HEK293 (cell line): ENCODE results near the gene PARD6B.

Experiments
- CTCF ChIA-PET: fragments of 350-600 bp; formaldehyde crosslinking; extraction: SDS; loops from one replicate; lab custom pipeline; 2021; ENCODE audit warnings: antibody characterized with exemption; lab: Yijun Ruan, JAX
- POLR2A ChIA-PET: fragments of 300-600 bp; formaldehyde crosslinking; extraction: SDS; loops from one replicate; lab custom pipeline; 2020; ENCODE audit warnings: antibody characterized with exemption, inconsistent platforms; lab: Yijun Ruan, JAX
- H3K27ac ChIP-seq: fragments of 200-500 bp; sonication (Bioruptor generic); 2 replicates; pipeline ENCODE4 v1.5.1; 2014; ENCODE audit warnings: low read depth, low read length, control low read depth, inconsistent platforms; ENCODE audit errors: extremely low read depth
- H3K36me3 ChIP-seq, 2 experiments: fragments of 200-500 bp in 1 of 2; sonication (Bioruptor generic) in 1 of 2; 1 replicate in 1 of 2; 2 replicates in 1 of 2; pipeline ENCODE4 v1.5.1; 2014 to 2017; ENCODE audit warnings: inconsistent platforms in 2 of 2, low read length in 2 of 2; ENCODE audit not compliant: control insufficient read depth in 2 of 2, insufficient read depth in 1 of 2
- H3K4me1 ChIP-seq: fragments of 200-500 bp; sonication (Bioruptor generic); 2 replicates; pipeline ENCODE4 v1.5.1; 2014; ENCODE audit warnings: mild to moderate bottlenecking, low read length, inconsistent platforms; ENCODE audit not compliant: control insufficient read depth, insufficient read depth
- H3K4me3 ChIP-seq: 2 replicates; pipeline ENCODE4 v1.5.1; 2011; ENCODE audit warnings: low read depth, mild to moderate bottlenecking, control low read depth, low read length, moderate library complexity
- H3K9me3 ChIP-seq: fragments of 200-500 bp; sonication (Bioruptor generic); 2 replicates; pipeline ENCODE4 v1.5.1; 2014; ENCODE audit warnings: low read depth, low read length, inconsistent platforms; ENCODE audit not compliant: control insufficient read depth, insufficient read depth
- BCL11A ChIP-seq: fragments of 450-650 bp; formaldehyde crosslinking; IDR thresholded peaks from 2 replicates; pipeline ENCODE4 v1.5.1; 2016; ENCODE audit warnings: low read depth, missing biosample characterization, missing genetic modification characterization
- EGR2 ChIP-seq: fragments of 450-650 bp; formaldehyde crosslinking; IDR thresholded peaks from 2 replicates; pipeline ENCODE4 v1.5.1; 2016; ENCODE audit warnings: low read depth, missing biosample characterization, missing genetic modification characterization
- PRDM1 ChIP-seq: fragments of 450-650 bp; formaldehyde crosslinking; IDR thresholded peaks from 2 replicates; pipeline ENCODE4; 2016; ENCODE audit warnings: missing biosample characterization, missing genetic modification characterization
- YY2 ChIP-seq: fragments of 450-650 bp; formaldehyde crosslinking; IDR thresholded peaks from 2 replicates; pipeline ENCODE4 v1.5.1; 2016; ENCODE audit warnings: missing biosample characterization, missing genetic modification characterization
- ZBTB1 ChIP-seq: fragments of 450-650 bp; formaldehyde crosslinking; IDR thresholded peaks from 2 replicates; pipeline ENCODE4 v1.5.1; 2016; ENCODE audit warnings: missing biosample characterization, missing genetic modification characterization
- ZBTB10 ChIP-seq: fragments of 450-650 bp; formaldehyde crosslinking; IDR thresholded peaks from 2 replicates; pipeline ENCODE4 v1.5.1; 2016; ENCODE audit warnings: missing biosample characterization, missing genetic modification characterization
- ZBTB49 ChIP-seq: fragments of 450-650 bp; formaldehyde crosslinking; IDR thresholded peaks from 2 replicates; pipeline ENCODE4 v1.5.1; 2016; ENCODE audit warnings: missing biosample characterization, missing genetic modification characterization, low read depth
- ZFHX2 ChIP-seq: fragments of 450-650 bp; formaldehyde crosslinking; conservative IDR thresholded peaks from 2 replicates; pipeline ENCODE4 v1.5.1; 2016; ENCODE audit warnings: missing biosample characterization, missing genetic modification characterization
- ZNF112 ChIP-seq: fragments of 450-650 bp; formaldehyde crosslinking; IDR thresholded peaks from 2 replicates; pipeline ENCODE4 v1.5.0; 2017; ENCODE audit warnings: missing biosample characterization, missing genetic modification characterization
- ZNF140 ChIP-seq: fragments of 450-650 bp; formaldehyde crosslinking; IDR thresholded peaks from 2 replicates; pipeline ENCODE4 v1.5.1; 2016; ENCODE audit warnings: missing biosample characterization, missing genetic modification characterization
- ZNF354C ChIP-seq: fragments of 450-650 bp; formaldehyde crosslinking; IDR thresholded peaks from 2 replicates; pipeline ENCODE4 v1.5.1; 2016; ENCODE audit warnings: missing biosample characterization, missing genetic modification characterization, low read depth, borderline replicate concordance
- ZNF362 ChIP-seq: fragments of 450-650 bp; formaldehyde crosslinking; IDR thresholded peaks from 2 replicates; pipeline ENCODE4 v1.5.1; 2016; ENCODE audit warnings: missing biosample characterization, missing genetic modification characterization
- ZNF404 ChIP-seq: fragments of 450-650 bp; formaldehyde crosslinking; IDR thresholded peaks from 2 replicates; pipeline ENCODE4 v1.5.1; 2017; ENCODE audit warnings: missing biosample characterization, missing genetic modification characterization
- ZNF510 ChIP-seq: fragments of 450-650 bp; formaldehyde crosslinking; IDR thresholded peaks from 2 replicates; pipeline ENCODE4 v1.5.1; 2018; ENCODE audit warnings: mild to moderate bottlenecking, missing genetic modification characterization, missing biosample characterization; ENCODE audit not compliant: insufficient replicate concordance
- ZNF549 ChIP-seq: fragments of 450-650 bp; IDR thresholded peaks from 2 replicates; pipeline ENCODE4 v1.5.1; 2018; ENCODE audit warnings: missing biosample characterization, missing genetic modification characterization, mild to moderate bottlenecking, inconsistent platforms, moderate library complexity

PARD6B gene

GRCh38 chr20:50759678-50760077, 28.3 kb downstream of the PARD6B start:
- H3K27ac ChIP-seq, result no peak overlapping the region
- H3K4me1 ChIP-seq, result no peaks in the 10 kb centered on the region
- ChIA-PET CTCF (no interaction called here), POLR2A (no interaction called here)
- TF ChIP-seq PRDM1 (tag by site-specific recombination) (no peak), ZBTB49 (tag by site-specific recombination) (no peak), ZNF112 (tag by site-specific recombination) (no peak), ZNF404 (tag by site-specific recombination) (no peak), ZFHX2 (tag by site-specific recombination) (no peak), ZNF140 (tag by site-specific recombination) (no peak), ZNF549 (tag by site-specific recombination) (no peak)
- no peaks in the 10 kb centered on the region for H3K9me3 ChIP-seq
- no peaks in the 10 kb centered on the region for H3K36me3 ChIP-seq
- H3K4me3 ChIP-seq, result no peak overlapping the region

GRCh38 chr20:50762045-50762422, 30.7 kb downstream of the PARD6B start:
- TF ChIP-seq ZNF510 (tag by site-specific recombination), result no peak
- no peak for TF ChIP-seq ZBTB1 (tag by site-specific recombination)
- peak; percentile 41; the same call in 1 of the 2 replicates for TF ChIP-seq ZFHX2 (tag by site-specific recombination)
- 0 out of 2 replicates have a peak, but pooled peaks have one; percentile 47 for TF ChIP-seq ZNF362 (tag by site-specific recombination)
- TF ChIP-seq ZBTB10 (tag by site-specific recombination), result 0 out of 2 replicates have a peak, but pooled peaks have one; percentile 10
- TF ChIP-seq YY2 (tag by site-specific recombination), result no peak
- no peak for TF ChIP-seq BCL11A (tag by site-specific recombination)
- peak; percentile 66; the same call in 1 of the 2 replicates for TF ChIP-seq EGR2 (tag by site-specific recombination)
- no peak for TF ChIP-seq ZNF354C (tag by site-specific recombination)
- peaks cover under 1% of the 10 kb centered on the region; the same call in 1 of the 2 replicates for H3K4me1 ChIP-seq
- POLR2A ChIA-PET, result no interaction called here
- H3K27ac ChIP-seq, result no peak overlapping the region
- CTCF ChIA-PET, result interaction anchor here (0.6 to 1.0 kb wide), 3 partner anchors 13 to 220 kb away, joined by 3 to 4 read pairs (median 3); no protein-coding TSS in a partner anchor
- H3K4me3 ChIP-seq, result no peak overlapping the region
- H3K36me3 ChIP-seq, result no peaks in the 10 kb centered on the region
- H3K9me3 ChIP-seq, result no peaks in the 10 kb centered on the region
